NCI-H2029 treated with DMSO at 0.1 percent for 48 hours (cell line): Measurements from ENCODE around the gene UGT1A1.

Experiments used
- DNase-seq: peaks from one replicate; lab custom pipeline; 2025; lab: John Stamatoyannopoulos, UW

Gene UGT1A1

GRCh38 chr2:233796254-233796653 lies 36.2 kb downstream of the UGT1A1 start:
- no peak for DNase-seq

- no peak for DNase-seq
Observed at GRCh38 chr2:233798335-233799086, 38.4 kb downstream of the UGT1A1 start.

GRCh38 chr2:233799087-233799665 lies 39.1 kb downstream of the UGT1A1 start:
- DNase-seq, result no peak

GRCh38 chr2:233799716-233800115 lies 39.6 kb downstream of the UGT1A1 start:
- no peak for DNase-seq

- DNase-seq, result no peak
Observed at GRCh38 chr2:233800208-233800607, 40.1 kb downstream of the UGT1A1 start.

- DNase-seq, result no peak
Observed at GRCh38 chr2:233801357-233802131, 41.5 kb downstream of the UGT1A1 start.

GRCh38 chr2:233802132-233802815 lies 42.2 kb downstream of the UGT1A1 start:
- DNase-seq, result no peak

- no peak for DNase-seq
Observed at GRCh38 chr2:233803292-233803911, 43.3 kb downstream of the UGT1A1 start.

GRCh38 chr2:233803994-233804393 lies 43.9 kb downstream of the UGT1A1 start:
- no peak for DNase-seq

- DNase-seq, result no peak
Observed at GRCh38 chr2:233807215-233807865, 47.3 kb downstream of the UGT1A1 start.

GRCh38 chr2:233807966-233808935 lies 48.2 kb downstream of the UGT1A1 start:
- no peak for DNase-seq

GRCh38 chr2:233810385-233810784 lies 50.3 kb downstream of the UGT1A1 start:
- DNase-seq, result no peak

GRCh38 chr2:233811087-233811486 lies 51.0 kb downstream of the UGT1A1 start:
- DNase-seq, result no peak

GRCh38 chr2:233811732-233812131 lies 51.7 kb downstream of the UGT1A1 start:
- DNase-seq, result no peak

- no peak for DNase-seq
Observed at GRCh38 chr2:233813236-233814055, 53.4 kb downstream of the UGT1A1 start.

- no peak for DNase-seq
Observed at GRCh38 chr2:233814056-233814835, 54.2 kb downstream of the UGT1A1 start.

GRCh38 chr2:233815861-233816260 lies 55.8 kb downstream of the UGT1A1 start:
- no peak for DNase-seq

- no peak for DNase-seq
Observed at GRCh38 chr2:233816334-233816733, 56.3 kb downstream of the UGT1A1 start.

GRCh38 chr2:233816771-233817170 lies 56.7 kb downstream of the UGT1A1 start:
- DNase-seq, result no peak
